ENCODE measurements around the gene NKD1.

GRCh38 chr16:50692999-50693781, 145.0 kb downstream of the NKD1 start, which contains the start of gene NOD2:
- peak; percentile 48 for TF ChIP-seq POLR2A (IDR thresholded peaks at IDR 0.05)
- TF ChIP-seq CTCF (IDR thresholded peaks at IDR 0.05) = no peak
